PFSK-1 (cell line): ENCODE data around the gene SAMD13.

Experiments
- FOXP2 ChIP-seq: optimal IDR thresholded peaks from 2 replicates; pipeline ENCODE3; 2011; ENCODE audit warnings: borderline replicate concordance, control low read depth, inconsistent platforms; ENCODE audit not compliant: insufficient read depth; ENCODE audit errors: extremely low read length, extremely low read depth
- POLR2AphosphoS5 ChIP-seq: IDR thresholded peaks from 2 replicates; pipeline ENCODE4 v1.6.1; 2012; ENCODE audit warnings: low read depth, mild to moderate bottlenecking, control low read depth, low read length, moderate library complexity
- REST ChIP-seq, 2 experiments: IDR thresholded peaks; 2 replicates each; pipeline versions ENCODE4 v1.6.1 to v1.8.0; 2011 to 2012; ENCODE audit warnings: low read depth in 2 of 2, low read length in 2 of 2, control low read depth in 1 of 2, inconsistent platforms in 1 of 2, mild to moderate bottlenecking in 1 of 2, moderate library complexity in 1 of 2; ENCODE audit not compliant: insufficient read depth in 1 of 2
- SIN3A ChIP-seq: IDR thresholded peaks from 2 replicates; pipeline ENCODE4 v1.6.1; 2012; ENCODE audit warnings: mild to moderate bottlenecking, low read length, moderate library complexity, borderline replicate concordance; ENCODE audit not compliant: insufficient read depth
- TAF1 ChIP-seq: IDR thresholded peaks from 2 replicates; pipeline ENCODE4 v1.6.1; 2012; ENCODE audit warnings: low read length, control low read depth, borderline replicate concordance; ENCODE audit not compliant: insufficient read depth

Gene SAMD13

DNA sequence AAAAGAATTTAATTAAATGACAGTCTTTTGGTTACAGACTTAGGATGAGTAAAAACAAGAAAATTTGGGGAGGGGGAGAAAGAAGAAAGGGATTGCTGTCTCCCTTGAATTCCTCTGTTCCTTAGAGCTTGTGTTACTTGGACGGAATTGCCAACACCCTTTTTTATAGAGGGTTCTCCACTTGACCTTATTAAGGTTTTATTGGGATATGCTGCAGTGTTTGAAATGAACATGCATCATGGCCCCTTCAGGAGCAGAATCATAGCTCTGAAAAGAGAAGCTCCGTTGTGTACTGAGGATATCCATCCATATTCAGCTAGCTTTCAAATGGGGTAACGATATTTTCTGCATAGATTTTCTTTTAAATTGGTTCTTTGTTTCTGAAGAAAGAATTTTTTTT, 48.6 kb downstream of the SAMD13 start:
- TF ChIP-seq REST (IDR thresholded peaks at IDR 0.05; ENCODE audit: insufficient read depth in 1 of 2, low read depth in 2 of 2, low read length in 2 of 2) = no peak
- TF ChIP-seq POLR2AphosphoS5 = no peak
- no peak for TF ChIP-seq SIN3A
- TF ChIP-seq TAF1 = no peak
- TF ChIP-seq FOXP2 = no peak

GRCh38 chr1:84350550-84350949, 49.0 kb downstream of the SAMD13 start:
- no peak for TF ChIP-seq SIN3A
- TF ChIP-seq FOXP2 = no peak
- TF ChIP-seq TAF1 = no peak
- TF ChIP-seq POLR2AphosphoS5 = no peak
- no peak for TF ChIP-seq REST (IDR thresholded peaks at IDR 0.05; ENCODE audit: insufficient read depth in 1 of 2, low read depth in 2 of 2, low read length in 2 of 2)

DNA sequence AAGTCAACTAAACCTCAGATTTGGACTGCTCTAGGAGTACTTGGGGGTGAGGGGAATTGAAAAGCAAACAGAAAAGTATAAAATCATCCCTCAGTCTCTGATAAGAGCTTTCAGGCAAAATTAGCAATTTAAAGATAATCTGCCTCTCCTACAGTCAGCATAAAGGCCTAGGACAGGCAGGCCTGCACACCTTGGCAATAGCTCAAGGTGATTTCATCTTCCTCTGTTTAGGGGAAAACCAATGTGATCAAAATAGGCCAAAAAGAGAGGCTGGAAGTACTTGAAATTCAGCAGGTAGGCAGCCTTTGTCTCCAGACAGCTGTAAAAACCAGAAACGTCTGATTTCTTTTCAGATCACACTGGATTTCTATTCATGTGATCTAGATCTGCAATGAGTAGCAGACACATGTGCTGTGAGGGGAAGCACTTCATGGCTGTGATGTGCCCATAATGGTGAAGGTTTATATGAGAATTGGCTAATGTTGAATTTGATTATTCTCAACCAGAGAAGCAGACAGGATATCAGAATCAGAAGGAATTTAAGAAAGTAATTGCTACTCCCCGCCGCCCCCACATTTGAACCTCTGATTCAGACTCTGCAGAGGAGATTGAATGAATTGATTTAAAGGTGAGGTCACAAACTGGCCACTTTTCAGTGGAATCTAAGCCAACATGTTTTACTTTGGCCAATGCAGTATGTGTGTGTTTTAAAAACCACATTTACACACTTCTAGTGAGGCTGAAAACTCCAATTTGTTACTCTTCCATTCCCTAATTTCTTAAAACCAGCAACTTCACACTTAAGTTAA, 51.0 kb downstream of the SAMD13 start:
- no peak for TF ChIP-seq SIN3A
- TF ChIP-seq TAF1 = no peak
- no peak for TF ChIP-seq REST (IDR thresholded peaks at IDR 0.05; ENCODE audit: insufficient read depth in 1 of 2, low read depth in 2 of 2, low read length in 2 of 2)
- TF ChIP-seq FOXP2 = no peak
- no peak for TF ChIP-seq POLR2AphosphoS5

DNA sequence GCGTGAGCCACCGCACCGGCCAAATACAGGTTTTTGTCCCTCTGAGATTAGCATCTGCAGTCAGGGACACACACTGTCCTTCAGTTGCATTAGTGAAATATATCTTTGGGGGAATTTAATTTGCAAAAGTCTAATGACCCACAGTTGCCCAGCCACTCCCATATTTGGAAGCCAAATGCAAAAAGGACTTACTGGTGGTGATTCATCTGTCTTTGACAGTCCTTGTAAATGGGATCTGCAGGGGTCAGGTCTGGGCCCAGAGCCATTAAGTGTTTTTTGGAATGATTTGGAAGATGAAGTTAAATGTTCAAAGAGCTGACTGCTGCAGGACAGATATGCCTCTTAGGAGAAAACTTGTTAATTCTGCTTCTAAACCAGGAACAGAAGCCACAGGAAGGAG, 52.2 kb downstream of the SAMD13 start:
- TF ChIP-seq SIN3A (no peak), REST (IDR thresholded peaks at IDR 0.05; ENCODE audit: insufficient read depth in 1 of 2, low read depth in 2 of 2, low read length in 2 of 2) (no peak), POLR2AphosphoS5 (no peak), FOXP2 (no peak), TAF1 (no peak)

DNA sequence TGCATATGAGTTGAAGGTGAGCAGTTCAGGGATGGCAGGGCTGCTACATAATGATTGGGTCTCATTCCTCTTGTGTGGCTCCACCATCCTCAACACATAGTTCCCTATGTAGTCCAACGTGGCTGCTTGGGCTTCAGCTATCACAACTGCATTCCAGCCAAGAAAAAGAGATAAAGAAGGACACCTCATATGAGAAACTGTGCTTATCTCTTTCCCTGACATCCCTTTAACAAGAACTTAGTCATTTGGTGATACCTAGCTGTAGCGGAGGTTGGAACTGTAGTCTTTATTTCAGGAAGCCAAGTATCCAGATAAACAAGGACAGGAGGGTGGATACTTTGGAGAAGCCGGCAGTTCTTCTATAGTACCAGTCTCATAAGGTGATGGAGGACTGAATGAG, 54.0 kb downstream of the SAMD13 start:
- TF ChIP-seq TAF1 (no peak), POLR2AphosphoS5 (no peak), SIN3A (no peak), REST (IDR thresholded peaks at IDR 0.05; ENCODE audit: insufficient read depth in 1 of 2, low read depth in 2 of 2, low read length in 2 of 2) (no peak), FOXP2 (no peak)
